Renal cortical epithelial cell (primary cell): ENCODE measurements around the gene LHPP. TPM values are rescaled to one million over a fixed set of nuclear protein-coding genes. Genes with fewer than 3 reads are reported as not detected.
"Not testable (repeated sequence)": the region's sequence is repeated elsewhere in the genome, so short reads cannot be mapped to it uniquely, and the experiment has no call there.

Experiments
- DNase-seq: peaks from one replicate; pipeline ENCODE4 v3.0.0-alpha.2; 2011; ENCODE audit warnings: low read depth
- total RNA-seq: library from RNA; depleted of rRNA; stranded (reverse); fragments of >200 nt; gene quantifications from 2 replicates; pipeline ENCODE4 v1.2.3, GENCODE V29; 2014

Gene LHPP
- total RNA-seq, 1 donor from 2014 or later = 18.1 TPM

DNA sequence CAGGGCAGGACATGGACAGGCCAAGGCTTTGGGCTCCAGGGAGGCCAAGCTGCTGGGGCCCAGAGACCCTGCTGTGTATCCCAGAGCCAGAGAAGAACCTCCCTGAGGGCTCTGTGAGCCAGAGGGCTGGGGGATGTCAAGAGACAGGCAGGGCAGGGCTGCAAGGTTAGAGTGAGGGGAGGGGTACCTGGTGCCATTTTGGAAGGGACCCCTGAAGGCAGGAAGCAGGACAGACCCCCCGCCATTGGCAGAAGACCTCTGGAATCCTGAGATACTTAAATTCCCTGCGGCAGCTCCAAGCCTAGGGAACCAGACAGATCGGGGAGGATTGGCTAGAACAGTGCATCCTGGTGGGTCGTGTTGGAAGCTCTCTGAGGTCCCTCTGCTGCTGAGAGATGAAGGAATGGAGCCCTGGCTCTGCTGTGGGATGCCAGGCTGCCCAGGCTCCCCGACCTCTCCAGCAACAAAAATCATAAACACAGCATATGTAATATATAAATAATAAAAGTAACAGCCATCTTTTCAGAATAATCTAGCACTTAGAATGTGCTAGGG lies 75.0 kb downstream of the LHPP start:
- no peak for DNase-seq

DNA sequence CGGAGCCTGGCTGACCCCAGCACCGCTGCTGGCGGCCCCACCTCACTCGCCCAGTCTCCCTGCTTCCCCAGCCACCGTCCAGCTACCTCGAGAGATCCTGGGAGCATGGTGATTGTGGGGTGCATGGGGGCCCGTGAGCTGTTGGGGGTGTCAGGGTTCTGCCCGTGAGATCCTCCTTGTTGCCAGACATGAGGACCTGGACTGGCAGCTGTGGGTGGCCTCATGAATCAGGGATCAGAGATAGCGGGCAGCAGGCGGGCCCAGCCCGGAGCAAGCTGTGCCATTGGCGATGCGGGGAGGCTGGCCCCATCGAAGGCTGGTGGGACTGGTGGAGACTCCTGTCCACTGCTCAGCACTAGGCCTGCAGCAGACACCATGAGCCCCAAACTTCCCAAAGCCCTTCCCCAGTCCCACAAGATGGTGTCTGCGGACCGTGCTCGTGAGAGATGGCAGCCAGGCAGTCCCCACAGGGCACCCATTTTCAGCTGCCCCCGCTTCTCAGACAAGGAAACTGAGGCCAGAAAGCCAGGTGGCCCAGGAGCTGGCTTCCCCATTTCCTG lies 75.6 kb downstream of the LHPP start:
- DNase-seq = no peak

DNA sequence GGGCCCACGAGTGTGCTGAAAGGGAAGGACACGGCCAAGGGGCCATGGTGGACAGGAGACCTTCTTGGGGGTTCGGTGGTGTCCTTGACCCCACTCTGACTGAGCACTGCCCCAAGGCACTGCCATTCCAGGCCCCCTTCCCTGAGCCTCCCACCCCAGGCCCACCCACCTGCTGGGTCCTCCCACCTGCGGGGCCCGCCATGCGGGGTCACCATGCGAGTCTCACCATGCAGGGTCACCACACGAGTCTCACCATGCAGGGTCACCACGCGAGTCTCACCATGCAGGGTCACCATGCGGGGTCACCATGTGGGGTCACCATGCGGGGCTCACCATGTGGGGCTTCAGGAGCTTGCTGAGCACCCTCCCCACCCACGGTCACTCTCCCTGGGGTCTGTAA lies 76.3 kb downstream of the LHPP start:
- DNase-seq = no peak

DNA sequence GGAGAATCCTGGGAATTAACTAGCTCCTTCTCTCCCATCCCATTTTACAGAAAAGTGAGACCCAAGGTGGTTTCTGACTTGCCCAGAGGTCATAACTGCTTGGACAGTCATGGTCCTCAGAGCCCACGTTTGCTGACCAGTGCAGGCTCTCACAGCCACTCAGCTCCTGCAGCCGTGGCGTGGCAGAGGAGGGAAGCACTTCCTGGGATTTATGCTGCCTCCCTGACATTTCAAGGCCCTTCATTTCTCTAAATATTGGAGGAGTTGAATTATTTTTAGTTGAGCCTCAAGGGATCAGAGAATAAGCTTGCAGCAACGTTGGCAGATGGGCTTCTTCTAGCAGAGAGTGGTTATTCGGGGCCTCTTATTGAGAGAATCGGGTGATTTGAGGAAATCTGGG lies 77.1 kb downstream of the LHPP start:
- no peak for DNase-seq

- no peak for DNase-seq
Measured at GRCh38 chr10:124539935-124540641, 78.5 kb downstream of the LHPP start.

DNA sequence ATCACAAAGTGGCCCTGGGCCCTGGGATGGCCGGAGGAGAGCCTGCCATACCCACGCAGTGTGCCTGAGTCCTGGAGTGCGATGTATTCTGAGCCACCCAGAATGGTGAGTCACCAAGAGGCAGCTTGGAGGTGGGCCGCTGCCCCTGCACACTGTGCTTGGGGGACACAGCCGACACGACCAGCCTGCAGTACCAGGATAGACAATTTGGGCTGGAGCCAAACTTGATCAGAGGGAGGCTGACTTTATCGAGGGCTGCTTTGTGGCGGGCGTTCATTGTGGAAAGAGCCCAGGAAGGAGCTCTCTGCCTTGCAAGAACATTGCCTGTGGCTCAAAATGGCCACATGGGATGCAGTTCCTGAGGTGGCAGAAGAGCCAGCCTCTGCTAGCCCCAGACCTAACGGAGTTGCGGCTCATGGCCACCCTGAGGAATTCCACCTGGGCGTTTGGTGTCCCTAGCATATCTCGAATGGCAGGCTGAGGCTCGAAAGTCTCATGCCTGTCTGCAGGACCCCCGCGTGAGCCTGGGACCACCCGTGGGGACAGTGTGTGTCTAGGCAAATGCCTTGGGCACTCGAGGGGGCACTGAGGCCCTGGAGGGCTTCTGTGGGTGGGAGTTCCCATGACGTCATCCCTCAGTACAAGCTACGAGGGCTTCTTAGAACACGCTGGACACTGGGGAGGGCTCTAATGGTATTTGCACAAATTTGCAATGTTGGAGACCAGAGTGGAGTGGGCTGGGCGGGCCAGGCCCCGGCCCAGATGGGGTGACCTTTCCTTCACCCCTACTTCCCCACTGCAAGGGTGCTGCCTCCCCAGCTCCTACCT lies 79.7 kb downstream of the LHPP start:
- DNase-seq = no peak

- DNase-seq = no peak
Measured at GRCh38 chr10:124542336-124542735, 80.7 kb downstream of the LHPP start.

DNA sequence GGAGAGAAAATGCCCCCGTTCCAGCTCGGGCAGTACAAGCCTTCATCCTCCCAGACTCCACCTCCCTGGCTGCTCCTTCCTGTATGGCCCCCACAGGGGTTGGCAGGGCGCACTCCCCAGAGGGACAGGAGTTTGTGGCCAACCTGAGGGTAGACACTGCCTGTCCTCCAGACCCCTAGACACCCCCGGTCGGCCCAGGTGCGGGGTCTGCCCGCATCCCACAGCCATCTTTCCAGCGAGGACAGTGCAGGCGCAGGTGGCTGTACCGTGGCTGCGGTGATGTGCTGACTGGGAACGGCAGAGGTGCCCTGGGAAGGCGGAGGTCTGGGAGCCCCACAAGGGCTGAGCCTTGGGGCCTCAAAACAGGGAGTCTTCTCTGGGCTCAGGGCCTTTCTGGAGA lies 81.5 kb downstream of the LHPP start:
- DNase-seq = no peak

DNA sequence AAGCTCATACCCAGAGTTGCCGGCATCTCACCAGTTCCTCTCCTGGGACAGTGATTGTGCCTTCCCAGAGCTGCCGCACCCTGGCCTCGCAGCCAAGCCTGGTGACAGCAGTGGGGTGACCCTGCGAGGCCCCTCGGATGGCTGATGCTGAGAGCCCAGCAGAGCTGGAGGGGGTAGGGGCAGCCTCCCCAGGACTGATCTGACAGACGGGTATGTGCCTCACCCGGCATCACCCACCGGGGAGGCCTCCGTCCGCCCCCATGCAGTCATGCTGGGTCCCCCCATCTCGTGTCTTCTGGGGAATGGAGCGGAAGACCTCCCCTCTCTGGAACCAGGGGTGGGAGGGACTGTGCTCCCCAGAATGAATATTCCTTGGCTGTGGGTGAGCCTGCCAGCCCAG lies 82.3 kb downstream of the LHPP start:
- DNase-seq = no peak

DNA sequence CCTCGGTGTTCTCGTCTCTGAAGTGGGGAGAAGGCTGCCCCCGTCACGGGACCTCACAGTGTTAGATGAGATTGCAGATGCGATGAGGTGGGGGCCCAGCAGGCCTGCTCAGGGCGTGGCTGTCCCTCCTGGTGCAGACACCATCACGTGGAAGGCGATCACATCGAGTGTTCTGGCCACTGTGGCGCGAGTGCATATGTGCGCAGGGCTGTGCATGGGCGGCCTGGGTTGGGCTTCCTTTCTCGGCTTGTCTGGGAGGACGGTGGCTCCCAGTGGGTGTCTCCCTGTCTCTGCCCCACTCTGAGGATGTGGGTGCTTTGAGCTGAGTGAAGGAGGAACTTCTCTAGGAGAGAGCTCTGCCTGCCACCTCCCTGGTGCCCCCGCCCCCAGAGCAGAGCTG lies 83.1 kb downstream of the LHPP start:
- no peak for DNase-seq

DNA sequence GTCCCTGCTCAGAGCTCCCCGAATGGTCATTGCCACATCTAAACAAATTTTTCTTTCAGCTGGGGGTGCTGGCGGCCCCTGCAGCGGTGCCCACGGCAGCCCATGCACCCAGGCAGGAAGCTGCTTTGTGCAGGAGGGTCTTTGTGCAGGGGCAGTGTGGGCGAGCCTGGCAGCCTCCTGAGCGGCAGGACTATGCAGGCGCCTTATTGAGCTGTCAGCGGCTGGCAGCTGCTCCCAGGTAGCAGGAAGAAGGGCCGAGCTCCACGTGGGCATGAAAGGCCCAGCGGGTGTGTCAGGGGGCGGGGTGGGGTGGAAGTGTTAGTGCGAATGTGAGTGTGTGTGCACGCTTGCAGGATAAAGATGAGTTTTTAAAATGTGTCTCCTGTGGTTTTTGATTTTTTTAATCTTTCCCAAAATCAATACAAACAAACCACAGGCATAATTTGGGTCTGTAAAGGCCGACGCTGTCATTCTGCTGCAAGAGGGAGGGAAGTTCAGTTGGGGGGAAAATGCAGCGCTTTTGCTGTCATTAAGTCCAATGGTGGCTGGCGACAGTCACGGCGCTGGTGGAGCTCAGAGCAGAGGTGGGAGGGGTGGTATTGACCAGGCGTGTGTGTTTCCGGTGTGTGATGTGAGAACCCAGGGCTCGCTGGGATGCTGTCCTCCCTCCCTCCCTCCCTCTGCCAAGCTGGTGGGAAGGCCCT lies 83.9 kb downstream of the LHPP start:
- no peak for DNase-seq

GRCh38 chr10:124546055-124546369 lies 84.4 kb downstream of the LHPP start:
- no peak for DNase-seq

GRCh38 chr10:124546957-124547646 lies 85.5 kb downstream of the LHPP start:
- DNase-seq = no peak

- no peak for DNase-seq
Measured at GRCh38 chr10:124547647-124548168, 86.1 kb downstream of the LHPP start.

DNA sequence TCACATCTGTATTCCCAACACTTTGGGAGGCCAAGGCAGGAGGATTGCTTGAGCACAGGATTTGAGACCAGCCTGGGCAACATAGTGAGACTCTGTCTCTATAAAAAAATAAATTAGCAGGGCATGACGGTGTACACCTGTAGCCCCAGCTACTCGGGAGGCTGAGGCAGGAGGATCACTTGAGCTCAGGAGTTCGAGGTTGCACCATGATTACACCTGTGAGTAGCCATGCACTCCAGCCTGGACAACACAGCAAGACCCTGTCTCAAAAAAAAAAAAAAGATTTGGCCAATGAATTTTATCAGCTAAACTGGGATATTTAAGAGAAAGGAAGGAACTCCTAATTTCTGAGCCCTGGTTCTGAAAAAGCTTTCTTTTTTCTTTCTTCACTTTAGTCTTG lies 87.5 kb downstream of the LHPP start:
- DNase-seq = not testable (repeated sequence)

DNA sequence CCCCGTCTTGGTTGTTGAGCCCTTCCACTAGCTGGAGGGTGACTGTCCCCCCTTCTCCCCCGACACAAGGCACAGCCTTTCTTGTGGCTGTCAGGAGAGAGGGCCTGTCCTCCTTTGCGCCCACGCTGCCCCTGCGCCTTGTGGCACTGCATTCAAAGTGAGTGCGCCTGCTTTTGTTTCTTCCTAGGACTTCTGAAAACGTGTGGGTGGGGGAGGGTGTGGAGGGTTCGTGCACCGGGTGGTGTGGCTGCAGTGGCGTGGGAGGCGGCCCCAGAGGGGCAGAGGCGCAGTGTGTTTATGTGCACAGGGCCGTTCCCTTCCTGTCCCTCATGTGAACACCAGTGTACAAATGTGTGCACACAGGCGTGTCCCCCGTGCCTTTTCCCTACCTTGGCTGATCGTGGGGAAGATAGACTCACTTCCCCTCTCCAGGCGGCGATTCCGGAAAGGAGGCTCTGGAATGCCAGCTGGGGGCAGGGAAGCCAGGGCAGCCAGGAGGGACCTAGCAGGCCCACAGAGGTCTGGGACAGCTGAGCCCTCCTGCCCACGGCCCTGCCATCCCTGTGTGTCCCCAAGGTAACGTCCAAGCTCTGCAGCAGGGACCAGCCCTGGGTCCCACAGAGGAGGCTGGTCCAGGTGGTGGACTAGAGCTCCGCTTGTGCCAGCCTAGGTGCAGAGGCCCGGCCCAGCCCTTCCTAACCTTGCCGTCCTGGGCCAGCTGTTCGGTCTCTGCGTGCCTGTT lies 88.8 kb downstream of the LHPP start:
- no peak for DNase-seq

DNA sequence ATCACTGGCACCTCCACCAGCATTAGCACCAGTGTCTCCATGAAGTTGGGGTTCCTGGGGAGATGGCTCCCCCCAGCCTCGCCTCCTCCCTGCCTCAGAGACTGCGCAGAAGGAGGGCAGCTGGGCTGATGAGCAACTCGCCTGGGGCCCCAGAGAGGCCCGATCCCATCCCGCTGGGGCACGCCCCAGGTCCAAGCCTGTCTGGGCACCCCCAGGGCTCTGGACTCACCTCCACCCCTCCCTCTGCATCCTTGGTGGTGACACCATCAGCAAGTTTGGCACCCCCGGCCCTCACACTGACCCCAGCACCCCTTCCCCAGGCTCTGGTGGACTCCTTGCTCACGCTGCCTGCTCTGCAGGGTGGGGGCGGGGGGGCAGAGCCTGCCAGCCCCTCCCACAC lies 89.5 kb downstream of the LHPP start:
- no peak for DNase-seq

GRCh38 chr10:124551755-124552154 lies 90.1 kb downstream of the LHPP start:
- no peak for DNase-seq

- DNase-seq = no peak
Measured at GRCh38 chr10:124552691-124553276, 91.2 kb downstream of the LHPP start.
